ENCODE data around the gene HDDC3. TPM values are rescaled to one million over a fixed set of nuclear protein-coding genes. Genes with fewer than 3 reads are reported as not detected.

Gene HDDC3
- polyA plus RNA-seq, 1 donor (not counting 4 experiments of a cell fraction or from before 2014, with no cell fraction given) = 11.8 TPM

GRCh38 chr15:90913398-90913944 is 18.9 kb downstream of the HDDC3 start:
- TF ChIP-seq, protein P1, sequence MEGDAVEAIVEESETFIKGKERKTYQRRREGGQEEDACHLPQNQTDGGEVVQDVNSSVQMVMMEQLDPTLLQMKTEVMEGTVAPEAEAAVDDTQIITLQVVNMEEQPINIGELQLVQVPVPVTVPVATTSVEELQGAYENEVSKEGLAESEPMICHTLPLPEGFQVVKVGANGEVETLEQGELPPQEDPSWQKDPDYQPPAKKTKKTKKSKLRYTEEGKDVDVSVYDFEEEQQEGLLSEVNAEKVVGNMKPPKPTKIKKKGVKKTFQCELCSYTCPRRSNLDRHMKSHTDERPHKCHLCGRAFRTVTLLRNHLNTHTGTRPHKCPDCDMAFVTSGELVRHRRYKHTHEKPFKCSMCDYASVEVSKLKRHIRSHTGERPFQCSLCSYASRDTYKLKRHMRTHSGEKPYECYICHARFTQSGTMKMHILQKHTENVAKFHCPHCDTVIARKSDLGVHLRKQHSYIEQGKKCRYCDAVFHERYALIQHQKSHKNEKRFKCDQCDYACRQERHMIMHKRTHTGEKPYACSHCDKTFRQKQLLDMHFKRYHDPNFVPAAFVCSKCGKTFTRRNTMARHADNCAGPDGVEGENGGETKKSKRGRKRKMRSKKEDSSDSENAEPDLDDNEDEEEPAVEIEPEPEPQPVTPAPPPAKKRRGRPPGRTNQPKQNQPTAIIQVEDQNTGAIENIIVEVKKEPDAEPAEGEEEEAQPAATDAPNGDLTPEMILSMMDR (optimal IDR thresholded peaks at IDR 0.05 in 1 of 3, IDR thresholded peaks at IDR 0.05 in 1 of 3, conservative IDR thresholded peaks at IDR 0.05 in 1 of 3; ENCODE audit: extremely low read depth in 1 of 3, insufficient read depth in 2 of 3, low read length in 3 of 3) = no peak
- TF ChIP-seq EZH2 (IDR thresholded peaks at IDR 0.05; ENCODE audit: low read length) = no peak

GRCh38 chr15:90912770-90913075 is 19.6 kb downstream of the HDDC3 start:
- Histone ChIP-seq H3K9ac (ENCODE audit: control insufficient read depth, extremely low read depth, insufficient read depth, low read length) (no peak overlapping the region), H3K36me3 (ENCODE audit: control insufficient read depth in 2 of 2, extremely low read depth in 1 of 2, insufficient read depth in 2 of 2, low read length in 2 of 2) (peaks cover 7 to 17% of the 10 kb centered on the region in 2 experiments), H3K9me1 (ENCODE audit: control insufficient read depth, extremely low read depth, insufficient read depth, low read length) (no peaks in the 10 kb centered on the region), H3K4me1 (ENCODE audit: control insufficient read depth, extremely low read depth, insufficient read depth, low read length) (no peaks in the 10 kb centered on the region), H3K9me3 (ENCODE audit: control insufficient read depth, low read depth, low read length) (no peaks in the 10 kb centered on the region), H3K27ac (ENCODE audit: control insufficient read depth, insufficient read depth, low read length) (no peak overlapping the region), H3K4me3 (ENCODE audit: control insufficient read depth in 2 of 3, extremely low read depth in 1 of 3, insufficient read depth in 2 of 3, low read depth in 1 of 3, low read length in 3 of 3) (no peak overlapping the region), H3K79me2 (ENCODE audit: control insufficient read depth, insufficient read depth, low read length) (no peaks in the 10 kb centered on the region), H4K20me1 (ENCODE audit: control insufficient read depth, extremely low read depth, insufficient read depth, low read length) (no peaks in the 10 kb centered on the region), H2AFZ (ENCODE audit: control insufficient read depth, low read length) (no peak overlapping the region), H3K27me3 (ENCODE audit: control insufficient read depth, extremely low read depth, insufficient read depth, low read length) (no peaks in the 10 kb centered on the region), H3K4me2 (ENCODE audit: control insufficient read depth, extremely low read depth, insufficient read depth, low read depth, low read length) (no peak overlapping the region)
- dilution Hi-C loops (cut with MboI; ENCODE audit: extremely low pct_ligation_motif_present, low sequenced_read_pairs) = no loop called here
- DNase-seq (ENCODE audit: low read depth, low spot score) (no peak), FAIRE-seq (no peak)
- no peak for TF ChIP-seq EZH2 (IDR thresholded peaks at IDR 0.05; ENCODE audit: low read length)
- TF ChIP-seq, protein P1 (optimal IDR thresholded peaks at IDR 0.05 in 1 of 3, IDR thresholded peaks at IDR 0.05 in 1 of 3, conservative IDR thresholded peaks at IDR 0.05 in 1 of 3; ENCODE audit: extremely low read depth in 1 of 3, insufficient read depth in 2 of 3, low read length in 3 of 3) = no peak

More at GRCh38 chr15:90913398-90913944, 18.9 kb downstream of the HDDC3 start:
- H3K27me3 ChIP-seq (ENCODE audit: control insufficient read depth, extremely low read depth, insufficient read depth, low read length) = no peaks in the 10 kb centered on the region
- no peak overlapping the region for H3K27ac ChIP-seq (ENCODE audit: control insufficient read depth, insufficient read depth, low read length)
- H3K9me3 ChIP-seq (ENCODE audit: control insufficient read depth, low read depth, low read length) = no peaks in the 10 kb centered on the region
- no peaks in the 10 kb centered on the region for H4K20me1 ChIP-seq (ENCODE audit: control insufficient read depth, extremely low read depth, insufficient read depth, low read length)
- H2AFZ ChIP-seq (ENCODE audit: control insufficient read depth, low read length) = no peak overlapping the region
- no peak for DNase-seq (ENCODE audit: low read depth, low spot score)
- dilution Hi-C loops (cut with MboI; ENCODE audit: extremely low pct_ligation_motif_present, low sequenced_read_pairs) = no loop called here
- no peaks in the 10 kb centered on the region for H3K9me1 ChIP-seq (ENCODE audit: control insufficient read depth, extremely low read depth, insufficient read depth, low read length)
- no peak overlapping the region for H3K4me3 ChIP-seq (ENCODE audit: control insufficient read depth in 2 of 3, extremely low read depth in 1 of 3, insufficient read depth in 2 of 3, low read depth in 1 of 3, low read length in 3 of 3)
- no peak overlapping the region for H3K4me2 ChIP-seq (ENCODE audit: control insufficient read depth, extremely low read depth, insufficient read depth, low read depth, low read length)
- peaks cover 10 to 18% of the 10 kb centered on the region in 2 experiments for H3K36me3 ChIP-seq (ENCODE audit: control insufficient read depth in 2 of 2, extremely low read depth in 1 of 2, insufficient read depth in 2 of 2, low read length in 2 of 2)
- no peaks in the 10 kb centered on the region for H3K79me2 ChIP-seq (ENCODE audit: control insufficient read depth, insufficient read depth, low read length)
- no peak overlapping the region for H3K9ac ChIP-seq (ENCODE audit: control insufficient read depth, extremely low read depth, insufficient read depth, low read length)
- FAIRE-seq = no peak
- no peaks in the 10 kb centered on the region for H3K4me1 ChIP-seq (ENCODE audit: control insufficient read depth, extremely low read depth, insufficient read depth, low read length)
